GM15510 (cell line): ENCODE measurements around the gene MMD2.

Experiments used
- POLR2A ChIP-seq: IDR thresholded peaks from 3 replicates; pipeline ENCODE4 v1.6.1; 2011; ENCODE audit warnings: borderline replicate concordance; ENCODE audit not compliant: insufficient read length; ENCODE audit errors: extremely low read depth

Gene MMD2

GRCh38 chr7:4958477-4959301 lies at the start of gene MMD2:
TSS of gene MMD2 (minus strand) at chr7:4959187. CDS start at chr7:4959017, 170 bp downstream.
- TF ChIP-seq POLR2A: no peak

- TF ChIP-seq POLR2A: no peak
These were observed 46.1 kb upstream of the MMD2 start for GRCh38 chr7:5005066-5005465.

GRCh38 chr7:5001911-5002310 lies 42.9 kb upstream of the MMD2 start:
- TF ChIP-seq POLR2A: no peak

GRCh38 chr7:5001003-5001402 lies 42.0 kb upstream of the MMD2 start:
- no peak for TF ChIP-seq POLR2A

- no peak for TF ChIP-seq POLR2A
These were observed 40.5 kb upstream of the MMD2 start for GRCh38 chr7:4999369-4999950.

- no peak for TF ChIP-seq POLR2A
These were observed 39.9 kb upstream of the MMD2 start for GRCh38 chr7:4998910-4999309.

GRCh38 chr7:4998244-4998643 lies 39.3 kb upstream of the MMD2 start:
- no peak for TF ChIP-seq POLR2A

- no peak for TF ChIP-seq POLR2A
These were observed 37.8 kb upstream of the MMD2 start for GRCh38 chr7:4996696-4997222.

GRCh38 chr7:4995429-4995969 lies 36.5 kb upstream of the MMD2 start:
- no peak for TF ChIP-seq POLR2A

GRCh38 chr7:4993471-4993870 lies 34.5 kb upstream of the MMD2 start:
- no peak for TF ChIP-seq POLR2A

GRCh38 chr7:4973728-4974198 lies 14.8 kb upstream of the MMD2 start:
- peak; percentile 71 for TF ChIP-seq POLR2A

GRCh38 chr7:4965295-4966022 lies 6.5 kb upstream of the MMD2 start:
- no peak for TF ChIP-seq POLR2A

GRCh38 chr7:4964506-4964905 lies 5.5 kb upstream of the MMD2 start:
- TF ChIP-seq POLR2A: no peak

GRCh38 chr7:4962872-4963775 lies 4.1 kb upstream of the MMD2 start:
- no peak for TF ChIP-seq POLR2A
